GM12878 (cell line): ENCODE measurements around the gene CDK2. TPM values are rescaled to one million over a fixed set of nuclear protein-coding genes. Genes with fewer than 3 reads are reported as not detected.

ENCODE experiments used
- ATAC-seq: fragments of 200-7000 bp; cut with Tn5 transposase; 3 replicates; pipeline ENCODE4 v1.9.1; 2020; ENCODE audit warnings: mild to moderate bottlenecking, moderate library complexity
- Bru-seq: library from RNA; stranded (reverse); fragments of 400-500 nt; gene quantifications from one replicate; lab custom pipeline; 2021; lab: Mats Ljungman, UMichigan
- BruChase-seq, 2 experiments: library from RNA; stranded (reverse); fragments of 400-500 nt; gene quantifications; one replicate each; lab custom pipeline; 2021; lab: Mats Ljungman, UMichigan
- BruUV-seq: library from RNA; stranded (reverse); fragments of 400-500 nt; replicated peaks from 2 replicates; lab custom pipeline; 2021; lab: Mats Ljungman, UMichigan
- CTCF ChIA-PET: fragments of 300-600 bp; sonication (Branson Sonifier 250); formaldehyde crosslinking; extraction: SDS; loops from one replicate; lab custom pipeline; 2021; ENCODE audit warnings: inconsistent platforms; lab: Yijun Ruan, JAX
- POLR2A ChIA-PET: fragments of 350-600 bp; formaldehyde crosslinking; extraction: SDS; loops from one replicate; lab custom pipeline; 2021; ENCODE audit warnings: inconsistent platforms; lab: Charles Lee
- RAD21 ChIA-PET: fragments of 300-600 bp; sonication (Branson Sonifier 250); formaldehyde crosslinking; loops from one replicate; lab custom pipeline; 2023; ENCODE audit warnings: antibody characterized with exemption; ENCODE audit not compliant: unreplicated experiment; lab: Charles Lee
- SMC1A ChIA-PET: fragments of 300-600 bp; sonication (Branson Sonifier 250); formaldehyde crosslinking; loops from one replicate; lab custom pipeline; 2023; ENCODE audit not compliant: unreplicated experiment, uncharacterized antibody; lab: Charles Lee
- DNase-seq: peaks from one replicate; pipeline ENCODE4 v3.0.0-alpha.2; 2011; ENCODE audit warnings: low read depth, low spot score
- FAIRE-seq: peaks from 3 replicates; lab custom pipeline; 2011; peaks lifted over from hg19 to GRCh38; lab: Jason Lieb, UNC
- H2AFZ ChIP-seq: 2 replicates; pipeline ENCODE4 v1.6.0; 2011; ENCODE audit warnings: low read depth, low read length, control low read depth; ENCODE audit not compliant: control insufficient read depth
- H3K27ac ChIP-seq: 2 replicates; pipeline ENCODE4 v1.5.1; 2011; ENCODE audit warnings: control low read depth; ENCODE audit not compliant: control insufficient read depth, insufficient read depth
- H3K27me3 ChIP-seq, 2 experiments: replicated peaks in 1 of 2; 2 replicates each; pipeline versions ENCODE4 v1.6.0 to v1.6.1; 2011; ENCODE audit warnings: low read length in 1 of 2; ENCODE audit not compliant: control insufficient read depth in 2 of 2, insufficient read depth in 2 of 2
- H3K36me3 ChIP-seq, 2 experiments: 2 replicates each; pipeline ENCODE4 v1.5.1; 2011; ENCODE audit warnings: low read length in 1 of 2; ENCODE audit not compliant: control insufficient read depth in 2 of 2, insufficient read depth in 2 of 2
- H3K4me1 ChIP-seq: 2 replicates; pipeline ENCODE4 v1.6.1; 2011; ENCODE audit warnings: mild to moderate bottlenecking, low read length, moderate library complexity, mixed read lengths; ENCODE audit not compliant: control insufficient read depth, insufficient read depth
- H3K4me2 ChIP-seq: 2 replicates; pipeline ENCODE4 v1.6.0; 2011; ENCODE audit warnings: control low read depth; ENCODE audit not compliant: control insufficient read depth, insufficient read depth
- H3K4me3 ChIP-seq: fragments of 200-600 bp; sonication (generic); 2 replicates; pipeline ENCODE4 v1.5.1; 2016
- H3K79me2 ChIP-seq: 2 replicates; pipeline ENCODE4 v1.6.0; 2011; ENCODE audit warnings: low read length; ENCODE audit not compliant: control insufficient read depth, insufficient read depth
- H3K9ac ChIP-seq: 2 replicates; pipeline ENCODE4 v1.8.0; 2011; ENCODE audit warnings: low read length, control low read depth, mixed read lengths; ENCODE audit not compliant: control insufficient read depth, insufficient read depth
- H3K9me3 ChIP-seq: replicated peaks from 3 replicates; pipeline ENCODE4 v1.5.1; 2011; ENCODE audit warnings: mild to moderate bottlenecking, low read length; ENCODE audit not compliant: control insufficient read depth, insufficient read depth
- H4K20me1 ChIP-seq: 2 replicates; pipeline ENCODE4 v1.6.0; 2011; ENCODE audit not compliant: control insufficient read depth, insufficient read depth
- CBX3 ChIP-seq: fragments of 200-600 bp; sonication (generic); IDR thresholded peaks from 2 replicates; pipeline ENCODE4 v1.6.1; 2016; ENCODE audit warnings: low read depth, borderline replicate concordance
- CREB1 ChIP-seq: IDR thresholded peaks from 2 replicates; pipeline ENCODE4 v1.6.1; 2012; ENCODE audit warnings: low read depth, mild to moderate bottlenecking, inconsistent platforms
- EED ChIP-seq: sonication (generic); IDR thresholded peaks from 2 replicates; pipeline ENCODE4 v1.6.1; 2016; ENCODE audit warnings: antibody characterized with exemption, low read depth
- HDGF ChIP-seq: fragments of 450-650 bp; IDR thresholded peaks from 2 replicates; pipeline ENCODE4 v1.6.1; 2016; ENCODE audit warnings: antibody characterized with exemption
- JUND ChIP-seq: IDR thresholded peaks from 2 replicates; pipeline ENCODE4 v1.6.1; 2012; ENCODE audit warnings: low read depth, mild to moderate bottlenecking, low read length, improper control_type of control experiment, moderate library complexity
- POLR2A ChIP-seq: IDR thresholded peaks from 2 replicates; pipeline ENCODE4 v1.6.1; 2011; ENCODE audit warnings: low read depth, mild to moderate bottlenecking, low read length
- POLR2AphosphoS2 ChIP-seq: IDR thresholded peaks from 2 replicates; pipeline ENCODE4 v1.6.1; 2011; ENCODE audit warnings: low read depth, mild to moderate bottlenecking, low read length, improper control_type of control experiment, moderate library complexity
- ZNF24 ChIP-seq: fragments of 450-650 bp; IDR thresholded peaks from 2 replicates; pipeline ENCODE4 v1.6.1; 2017; ENCODE audit warnings: antibody characterized with exemption, mild to moderate bottlenecking
- WGBS: methylation state at CpG from one replicate; pipeline ENCODE4 v1.1.6; 2016; ENCODE audit warnings: low lambda C conversion rate; ENCODE audit not compliant: insufficient replicate concordance, insufficient coverage; ENCODE audit errors: missing lambda C conversion rate; 5-methylcytosine and 5-hydroxymethylcytosine counted together
- in situ Hi-C: fragments of 300-500 bp; cut with MboI; formaldehyde crosslinking; loops from 9 replicates; pipeline ENCODE4 v1.14.3; 2018; ENCODE audit warnings: mixed read lengths
- intact Hi-C: fragments of 100-400 bp; cut with micrococcal nuclease; formaldehyde crosslinking; loops from one replicate; pipeline ENCODE4 v1.14.2; 2022; ENCODE audit not compliant: unreplicated experiment
- long read RNA-seq, 2 experiments: library from polyadenylated mRNA; unstranded; transcript quantifications; one replicate each; pipeline ENCODE4 v2.0.0, GENCODE V29; 2019 to 2020
- polyA minus RNA-seq, 3 experiments: library from RNA; depleted of rRNA, polyadenylated mRNA; stranded (reverse); fragments of >200 nt; gene quantifications; 2 replicates each; pipeline ENCODE4 v1.2.3, GENCODE V29; 2011
- polyA plus RNA-seq, 11 experiments: library from polyadenylated mRNA; depleted of rRNA in 4 of 11; unstranded in 6 of 11; stranded (reverse) in 5 of 11; fragments of >200 nt; fragmentation: Nextera tagmentation in 4 of 11; fragmentation: Illumina TruSeq in 1 of 11; extraction: Ambion mirVana in 4 of 11; extraction: Trizol in 1 of 11; gene quantifications; 1 replicate in 1 of 11; 2 replicates in 10 of 11; pipeline versions ENCODE4 v1.2.1 to v1.2.3, GENCODE V29; 2011 to 2016; ENCODE audit warnings: inconsistent platforms in 2 of 11, missing spikeins in 2 of 11, low read depth in 1 of 11
- total RNA-seq, 4 experiments: library from RNA; depleted of rRNA in 3 of 4; stranded (reverse); fragments of >200 nt in 3 of 4; fragmentation: Illumina TruSeq in 1 of 4; extraction: Trizol in 1 of 4; gene quantifications; 2 replicates each; pipeline versions ENCODE4 v1.2.1 to v1.2.3, GENCODE V29; 2013 to 2021
- TF ChIP-seq, protein P1 (sequence below): fragments of 450-650 bp; IDR thresholded peaks from 2 replicates; pipeline ENCODE4 v1.6.1; 2017; ENCODE audit warnings: mild to moderate bottlenecking, moderate library complexity
- TF ChIP-seq, protein P2 (sequence below): IDR thresholded peaks from 2 replicates; pipeline ENCODE4 v1.6.1; 2012; ENCODE audit warnings: low read depth, low read length, improper control_type of control experiment
- TF ChIP-seq, protein P3 (sequence below): fragments of 150-350 bp; IDR thresholded peaks from 2 replicates; pipeline ENCODE4 v1.6.1; 2014; ENCODE audit warnings: mild to moderate bottlenecking, low read depth, low read length

The CDK2 gene
- total RNA-seq (2013; cell fraction: nucleolus; rRNA removed), result 60.8 and 61.4 TPM in 2 replicates
- total RNA-seq (2014; rRNA removed) (90.6 and 92.5 TPM in 2 replicates), total RNA-seq (2014; rRNA removed; fragmentation: Illumina TruSeq; extraction: Trizol) (73.1 and 84.5 TPM in 2 replicates), total RNA-seq (2021) (85.8 and 85.9 TPM in 2 replicates), polyA plus RNA-seq (2011; rRNA removed) (93.1 and 138 TPM in 2 replicates), polyA plus RNA-seq (2014; fragmentation: Illumina TruSeq; extraction: Trizol) (92.8 and 108 TPM in 2 replicates), polyA plus RNA-seq (2014; fragmentation: Nextera tagmentation; extraction: Ambion mirVana) (10 to 100 TPM; 13.1 to 16.1 TPM), polyA plus RNA-seq (2014; rRNA removed) (68.3 and 79.9 TPM in 2 replicates), polyA plus RNA-seq (2016; fragmentation: Nextera tagmentation; extraction: Ambion mirVana) (10 to 100 TPM; 66.1 to 70.8 TPM), polyA minus RNA-seq (2011; rRNA and poly(A)+ RNA removed) (69.7 and 82.9 TPM in 2 replicates), Bru-seq, nascent RNA (percentile 94 among the genes with signal in this experiment), BruChase-seq, experiment 1, labeled RNA remaining after a 6-hour chase (percentile 98 among the genes with signal in this experiment), BruChase-seq, experiment 2, labeled RNA remaining after a 2-hour chase (percentile 96 among the genes with signal in this experiment)
- polyA plus RNA-seq (2011; ENCODE audit: low read depth), result 46.5 TPM
- polyA plus RNA-seq (2011; cell fraction: cytosol; rRNA removed), result 105 and 145 TPM in 2 replicates
- 87.9 and 122 TPM in 2 replicates for polyA plus RNA-seq (2011; cell fraction: nucleus; rRNA removed)
- polyA plus RNA-seq (2012), result 57.9 and 69.0 TPM in 2 replicates
- polyA minus RNA-seq (2011; cell fraction: cytosol; rRNA and poly(A)+ RNA removed), result 28.1 and 49.7 TPM in 2 replicates
- polyA minus RNA-seq (2011; cell fraction: nucleus; rRNA and poly(A)+ RNA removed), result 29.0 and 34.3 TPM in 2 replicates
- long read RNA-seq, experiment 1, transcript CDK2-201 (7 exons, 2,296 nt), result major isoform, 45 of 53 reads
- long read RNA-seq, experiment 1, partial matches to known transcripts, result 2 of 53 reads
- long read RNA-seq, experiment 1, other reads (novel, unspliced or antisense), result 2 of 53 reads
- long read RNA-seq, experiment 2, transcript CDK2-201 (7 exons, 2,296 nt), result major isoform, 42 of 66 reads
- long read RNA-seq, experiment 2, partial matches to known transcripts, result 11 of 66 reads
- long read RNA-seq, experiment 2, other reads (novel, unspliced or antisense), result 7 of 66 reads

DNA sequence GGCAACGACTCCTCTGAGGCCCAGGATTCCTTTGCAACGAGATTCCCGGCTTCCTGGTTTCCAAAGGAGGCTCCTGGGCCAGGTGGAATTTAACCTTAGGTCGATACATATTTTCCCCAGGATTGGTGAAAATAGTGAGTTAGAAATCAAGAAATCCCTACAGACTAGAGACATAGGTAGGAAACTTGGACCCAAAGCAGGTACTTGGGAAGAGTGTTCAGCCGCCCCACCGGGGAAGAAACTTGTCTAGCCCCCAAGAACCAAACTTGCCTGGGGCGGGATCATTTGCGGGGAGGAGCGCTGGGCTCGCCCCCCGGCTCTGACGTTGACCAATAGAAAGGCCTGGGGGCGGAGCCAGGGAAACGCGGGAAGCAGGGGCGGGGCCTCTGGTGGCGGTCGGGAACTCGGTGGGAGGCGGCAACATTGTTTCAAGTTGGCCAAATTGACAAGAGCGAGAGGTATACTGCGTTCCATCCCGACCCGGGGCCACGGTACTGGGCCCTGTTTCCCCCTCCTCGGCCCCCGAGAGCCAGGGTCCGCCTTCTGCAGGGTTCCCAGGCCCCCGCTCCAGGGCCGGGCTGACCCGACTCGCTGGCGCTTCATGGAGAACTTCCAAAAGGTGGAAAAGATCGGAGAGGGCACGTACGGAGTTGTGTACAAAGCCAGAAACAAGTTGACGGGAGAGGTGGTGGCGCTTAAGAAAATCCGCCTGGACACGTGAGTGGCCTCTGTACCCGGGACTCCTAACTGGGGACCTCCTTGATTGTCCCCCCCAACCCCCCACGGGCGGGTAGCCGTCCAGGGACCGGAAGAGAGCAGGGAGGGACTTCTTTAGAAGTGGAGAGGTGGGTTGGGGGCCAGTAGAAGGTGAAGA is at the start of gene CDK2:
CDK2 (plus strand) TSS at position 423 of the 874 bp plus-strand sequence; CDS start at position 602, 179 bp downstream.
- Histone ChIP-seq H3K4me1 (peaks cover 15% of the 10 kb centered on the region), H3K27me3 (no peaks in the 10 kb centered on the region), H3K9me3 (no peaks in the 10 kb centered on the region), H3K79me2 (peaks cover 27% of the 10 kb centered on the region), H4K20me1 (no peaks in the 10 kb centered on the region), H3K27ac (peak within 1 kb of the TSS; percentile 79), H2AFZ (peak within 1 kb of the TSS; percentile 95), H3K36me3 (peaks cover 0 to 7% of the 10 kb centered on the region in 2 experiments; a peak in 3 of 4 replicates), H3K9ac (peak within 1 kb of the TSS; percentile 91), H3K4me3 (peak within 1 kb of the TSS; percentile 96), H3K4me2 (peak within 1 kb of the TSS; percentile 100)
- ChIA-PET CTCF (interaction anchor here (2.0 to 2.4 kb wide), 2 partner anchors 16 to 27 kb away, joined by 13 to 17 read pairs; no protein-coding TSS in a partner anchor), SMC1A (interaction anchor here (0.6 to 3.1 kb wide), 5 partner anchors 8 to 140 kb away, joined by 3 to 25 read pairs (median 3); no protein-coding TSS in a partner anchor), RAD21 (interaction anchor here (0.6 to 2.1 kb wide), 3 partner anchors 37 to 228 kb away, joined by 4 to 11 read pairs (median 5); no protein-coding TSS in a partner anchor), POLR2A (interaction anchor here (0.7 to 1.5 kb wide), 4 partner anchors 30 to 160 kb away, joined by 3 to 9 read pairs (median 4); partner anchors contain the start of genes PA2G4 and SUOX)
- under 1% methylated on average over 45 of the region's 45 CpGs for WGBS
- TSS peak; percentile 74 for BruUV-seq
- in situ Hi-C loops, result no loop called here
- DNase-seq (peak; percentile 40), FAIRE-seq (no peak), ATAC-seq (peak; percentile 91)
- intact Hi-C loops, result no loop called here
- TF ChIP-seq POLR2A, result peak; percentile 81
- TF ChIP-seq CREB1, result peak; percentile 67
- peak; percentile 38; the same call in 1 of the 2 replicates for TF ChIP-seq EED
- TF ChIP-seq, protein P1, sequence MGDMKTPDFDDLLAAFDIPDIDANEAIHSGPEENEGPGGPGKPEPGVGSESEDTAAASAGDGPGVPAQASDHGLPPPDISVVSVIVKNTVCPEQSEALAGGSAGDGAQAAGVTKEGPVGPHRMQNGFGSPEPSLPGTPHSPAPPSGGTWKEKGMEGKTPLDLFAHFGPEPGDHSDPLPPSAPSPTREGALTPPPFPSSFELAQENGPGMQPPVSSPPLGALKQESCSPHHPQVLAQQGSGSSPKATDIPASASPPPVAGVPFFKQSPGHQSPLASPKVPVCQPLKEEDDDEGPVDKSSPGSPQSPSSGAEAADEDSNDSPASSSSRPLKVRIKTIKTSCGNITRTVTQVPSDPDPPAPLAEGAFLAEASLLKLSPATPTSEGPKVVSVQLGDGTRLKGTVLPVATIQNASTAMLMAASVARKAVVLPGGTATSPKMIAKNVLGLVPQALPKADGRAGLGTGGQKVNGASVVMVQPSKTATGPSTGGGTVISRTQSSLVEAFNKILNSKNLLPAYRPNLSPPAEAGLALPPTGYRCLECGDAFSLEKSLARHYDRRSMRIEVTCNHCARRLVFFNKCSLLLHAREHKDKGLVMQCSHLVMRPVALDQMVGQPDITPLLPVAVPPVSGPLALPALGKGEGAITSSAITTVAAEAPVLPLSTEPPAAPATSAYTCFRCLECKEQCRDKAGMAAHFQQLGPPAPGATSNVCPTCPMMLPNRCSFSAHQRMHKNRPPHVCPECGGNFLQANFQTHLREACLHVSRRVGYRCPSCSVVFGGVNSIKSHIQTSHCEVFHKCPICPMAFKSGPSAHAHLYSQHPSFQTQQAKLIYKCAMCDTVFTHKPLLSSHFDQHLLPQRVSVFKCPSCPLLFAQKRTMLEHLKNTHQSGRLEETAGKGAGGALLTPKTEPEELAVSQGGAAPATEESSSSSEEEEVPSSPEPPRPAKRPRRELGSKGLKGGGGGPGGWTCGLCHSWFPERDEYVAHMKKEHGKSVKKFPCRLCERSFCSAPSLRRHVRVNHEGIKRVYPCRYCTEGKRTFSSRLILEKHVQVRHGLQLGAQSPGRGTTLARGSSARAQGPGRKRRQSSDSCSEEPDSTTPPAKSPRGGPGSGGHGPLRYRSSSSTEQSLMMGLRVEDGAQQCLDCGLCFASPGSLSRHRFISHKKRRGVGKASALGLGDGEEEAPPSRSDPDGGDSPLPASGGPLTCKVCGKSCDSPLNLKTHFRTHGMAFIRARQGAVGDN, result 0 out of 2 replicates have a peak, but pooled peaks have one; percentile 19
- no peak for TF ChIP-seq CBX3
- peak; percentile 49; the same call in 1 of the 2 replicates for TF ChIP-seq HDGF
- no peak for TF ChIP-seq ZNF24
- TF ChIP-seq, protein P2, sequence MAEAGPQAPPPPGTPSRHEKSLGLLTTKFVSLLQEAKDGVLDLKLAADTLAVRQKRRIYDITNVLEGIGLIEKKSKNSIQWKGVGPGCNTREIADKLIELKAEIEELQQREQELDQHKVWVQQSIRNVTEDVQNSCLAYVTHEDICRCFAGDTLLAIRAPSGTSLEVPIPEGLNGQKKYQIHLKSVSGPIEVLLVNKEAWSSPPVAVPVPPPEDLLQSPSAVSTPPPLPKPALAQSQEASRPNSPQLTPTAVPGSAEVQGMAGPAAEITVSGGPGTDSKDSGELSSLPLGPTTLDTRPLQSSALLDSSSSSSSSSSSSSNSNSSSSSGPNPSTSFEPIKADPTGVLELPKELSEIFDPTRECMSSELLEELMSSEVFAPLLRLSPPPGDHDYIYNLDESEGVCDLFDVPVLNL, result peak; percentile 51; the same call in 1 of the 2 replicates
- TF ChIP-seq POLR2AphosphoS2, result no peak
- TF ChIP-seq, protein P3, sequence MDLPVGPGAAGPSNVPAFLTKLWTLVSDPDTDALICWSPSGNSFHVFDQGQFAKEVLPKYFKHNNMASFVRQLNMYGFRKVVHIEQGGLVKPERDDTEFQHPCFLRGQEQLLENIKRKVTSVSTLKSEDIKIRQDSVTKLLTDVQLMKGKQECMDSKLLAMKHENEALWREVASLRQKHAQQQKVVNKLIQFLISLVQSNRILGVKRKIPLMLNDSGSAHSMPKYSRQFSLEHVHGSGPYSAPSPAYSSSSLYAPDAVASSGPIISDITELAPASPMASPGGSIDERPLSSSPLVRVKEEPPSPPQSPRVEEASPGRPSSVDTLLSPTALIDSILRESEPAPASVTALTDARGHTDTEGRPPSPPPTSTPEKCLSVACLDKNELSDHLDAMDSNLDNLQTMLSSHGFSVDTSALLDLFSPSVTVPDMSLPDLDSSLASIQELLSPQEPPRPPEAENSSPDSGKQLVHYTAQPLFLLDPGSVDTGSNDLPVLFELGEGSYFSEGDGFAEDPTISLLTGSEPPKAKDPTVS, result no peak
- TF ChIP-seq JUND, result no peak
